ENCODE data around the gene LAMB2. TPM values are rescaled to one million over a fixed set of nuclear protein-coding genes. Genes with fewer than 3 reads are reported as not detected.

LAMB2 gene
- polyA plus RNA-seq, 1 donor (not counting 4 experiments of a cell fraction or from before 2014, with no cell fraction given), result 108 TPM

DNA sequence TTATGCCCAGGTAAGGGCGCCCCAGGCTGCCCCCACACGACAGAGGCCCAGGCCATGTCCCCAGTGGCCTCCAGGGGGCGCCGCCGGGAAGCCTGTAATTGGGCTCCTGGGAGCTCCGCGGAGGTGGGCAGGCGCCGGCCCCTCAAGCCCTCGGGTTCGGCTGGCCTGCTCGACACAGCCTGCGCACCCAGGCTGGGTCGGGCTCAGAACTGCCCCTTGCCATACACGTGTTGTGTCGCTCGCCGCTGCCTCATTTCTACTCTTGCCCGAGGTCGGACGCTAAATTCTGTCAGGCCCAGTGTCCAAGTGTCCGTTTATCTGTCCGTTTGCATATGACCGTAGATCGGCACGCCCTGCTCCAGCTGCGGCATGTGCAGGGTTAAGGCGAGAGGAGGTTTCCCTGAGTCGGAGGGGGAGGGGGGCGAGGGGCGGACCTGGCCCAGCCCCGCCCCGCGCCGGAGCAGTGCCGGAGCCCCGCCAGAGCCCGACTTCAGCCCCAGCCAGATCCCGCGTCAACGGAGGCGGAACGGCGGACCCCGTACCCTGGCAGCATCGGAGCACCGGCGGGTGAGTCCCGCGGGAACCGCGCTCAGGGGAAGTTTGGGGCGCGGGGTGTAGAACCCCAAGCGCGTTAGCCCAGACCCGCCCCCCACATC, 38.4 kb upstream of the LAMB2 start, which contains the start of gene KLHDC8B:
KLHDC8B (plus strand) TSS at position 480 of the 656 bp plus-strand sequence. CDS start 1,172 bp downstream, outside the sequence.
- no peaks in the 10 kb centered on the region for H3K9me1 ChIP-seq (ENCODE audit: control insufficient read depth, extremely low read depth, insufficient read depth, low read length)
- peak within 1 kb of the TSS; percentile 78 for H3K9ac ChIP-seq (ENCODE audit: control insufficient read depth, extremely low read depth, insufficient read depth, low read length)
- H3K4me3 ChIP-seq (ENCODE audit: control insufficient read depth in 2 of 3, extremely low read depth in 1 of 3, insufficient read depth in 2 of 3, low read depth in 1 of 3, low read length in 3 of 3), result peak within 1 kb of the TSS; percentile 79 to 83 (median 82)
- H3K36me3 ChIP-seq (ENCODE audit: control insufficient read depth in 2 of 2, extremely low read depth in 1 of 2, insufficient read depth in 2 of 2, low read length in 2 of 2), result peaks cover 0 to 6% of the 10 kb centered on the region in 2 experiments
- FAIRE-seq (peak; percentile 75), DNase-seq (ENCODE audit: low read depth, low spot score) (no peak)
- no peak for TF ChIP-seq EZH2 (IDR thresholded peaks at IDR 0.05; ENCODE audit: low read length)
- TF ChIP-seq, protein P1, sequence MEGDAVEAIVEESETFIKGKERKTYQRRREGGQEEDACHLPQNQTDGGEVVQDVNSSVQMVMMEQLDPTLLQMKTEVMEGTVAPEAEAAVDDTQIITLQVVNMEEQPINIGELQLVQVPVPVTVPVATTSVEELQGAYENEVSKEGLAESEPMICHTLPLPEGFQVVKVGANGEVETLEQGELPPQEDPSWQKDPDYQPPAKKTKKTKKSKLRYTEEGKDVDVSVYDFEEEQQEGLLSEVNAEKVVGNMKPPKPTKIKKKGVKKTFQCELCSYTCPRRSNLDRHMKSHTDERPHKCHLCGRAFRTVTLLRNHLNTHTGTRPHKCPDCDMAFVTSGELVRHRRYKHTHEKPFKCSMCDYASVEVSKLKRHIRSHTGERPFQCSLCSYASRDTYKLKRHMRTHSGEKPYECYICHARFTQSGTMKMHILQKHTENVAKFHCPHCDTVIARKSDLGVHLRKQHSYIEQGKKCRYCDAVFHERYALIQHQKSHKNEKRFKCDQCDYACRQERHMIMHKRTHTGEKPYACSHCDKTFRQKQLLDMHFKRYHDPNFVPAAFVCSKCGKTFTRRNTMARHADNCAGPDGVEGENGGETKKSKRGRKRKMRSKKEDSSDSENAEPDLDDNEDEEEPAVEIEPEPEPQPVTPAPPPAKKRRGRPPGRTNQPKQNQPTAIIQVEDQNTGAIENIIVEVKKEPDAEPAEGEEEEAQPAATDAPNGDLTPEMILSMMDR (optimal IDR thresholded peaks at IDR 0.05 in 1 of 3, IDR thresholded peaks at IDR 0.05 in 1 of 3, conservative IDR thresholded peaks at IDR 0.05 in 1 of 3; ENCODE audit: extremely low read depth in 1 of 3, insufficient read depth in 2 of 3, low read length in 3 of 3), result peak; percentile 79 to 99 (median 87)
- no peaks in the 10 kb centered on the region for H3K27me3 ChIP-seq (ENCODE audit: control insufficient read depth, extremely low read depth, insufficient read depth, low read length)
- H4K20me1 ChIP-seq (ENCODE audit: control insufficient read depth, extremely low read depth, insufficient read depth, low read length), result no peaks in the 10 kb centered on the region
- peak within 1 kb of the TSS; percentile 97 for H3K4me2 ChIP-seq (ENCODE audit: control insufficient read depth, extremely low read depth, insufficient read depth, low read depth, low read length)
- dilution Hi-C loops (cut with MboI; ENCODE audit: extremely low pct_ligation_motif_present, low sequenced_read_pairs), result no loop called here
- H3K27ac ChIP-seq (ENCODE audit: control insufficient read depth, insufficient read depth, low read length), result peak within 1 kb of the TSS; percentile 26
- peak within 1 kb of the TSS; percentile 99 for H2AFZ ChIP-seq (ENCODE audit: control insufficient read depth, low read length)
- no peaks in the 10 kb centered on the region for H3K79me2 ChIP-seq (ENCODE audit: control insufficient read depth, insufficient read depth, low read length)
- no peaks in the 10 kb centered on the region for H3K9me3 ChIP-seq (ENCODE audit: control insufficient read depth, low read depth, low read length)
- H3K4me1 ChIP-seq (ENCODE audit: control insufficient read depth, extremely low read depth, insufficient read depth, low read length), result peaks cover 16% of the 10 kb centered on the region

DNA sequence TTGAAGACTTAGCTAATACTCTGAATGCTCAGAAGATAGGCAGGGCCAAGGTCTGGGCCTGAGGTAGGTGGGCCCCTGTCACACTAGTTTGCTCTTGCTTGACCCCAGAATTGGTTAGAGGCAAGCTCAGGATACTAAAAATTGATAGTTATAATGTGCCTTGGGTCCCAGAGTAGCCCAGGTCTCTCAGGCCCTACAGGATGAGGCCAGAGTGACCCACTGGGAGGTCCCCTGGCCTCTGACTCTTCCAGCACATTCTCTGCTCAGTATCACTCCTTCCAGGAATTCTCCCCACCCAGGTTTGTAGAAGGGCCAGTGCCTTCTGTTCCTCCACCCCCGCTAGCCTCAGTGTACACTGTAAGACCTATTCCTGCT, 37.9 kb upstream of the LAMB2 start:
- Histone ChIP-seq H2AFZ (ENCODE audit: control insufficient read depth, low read length) (peak overlapping the region; percentile 99), H3K36me3 (ENCODE audit: control insufficient read depth in 2 of 2, extremely low read depth in 1 of 2, insufficient read depth in 2 of 2, low read length in 2 of 2) (peaks cover 0 to 4% of the 10 kb centered on the region in 2 experiments), H3K9me1 (ENCODE audit: control insufficient read depth, extremely low read depth, insufficient read depth, low read length) (no peaks in the 10 kb centered on the region), H3K4me3 (ENCODE audit: control insufficient read depth in 2 of 3, extremely low read depth in 1 of 3, insufficient read depth in 2 of 3, low read depth in 1 of 3, low read length in 3 of 3) (peak overlapping the region; percentile 79 to 83 (median 82)), H3K9me3 (ENCODE audit: control insufficient read depth, low read depth, low read length) (no peaks in the 10 kb centered on the region), H3K79me2 (ENCODE audit: control insufficient read depth, insufficient read depth, low read length) (peaks cover 2% of the 10 kb centered on the region), H3K27me3 (ENCODE audit: control insufficient read depth, extremely low read depth, insufficient read depth, low read length) (no peaks in the 10 kb centered on the region), H3K27ac (ENCODE audit: control insufficient read depth, insufficient read depth, low read length) (no peak overlapping the region), H3K4me2 (ENCODE audit: control insufficient read depth, extremely low read depth, insufficient read depth, low read depth, low read length) (peak overlapping the region; percentile 97), H4K20me1 (ENCODE audit: control insufficient read depth, extremely low read depth, insufficient read depth, low read length) (no peaks in the 10 kb centered on the region), H3K4me1 (ENCODE audit: control insufficient read depth, extremely low read depth, insufficient read depth, low read length) (peaks cover 16% of the 10 kb centered on the region), H3K9ac (ENCODE audit: control insufficient read depth, extremely low read depth, insufficient read depth, low read length) (peak overlapping the region; percentile 78)
- TF ChIP-seq, protein P1 (optimal IDR thresholded peaks at IDR 0.05 in 1 of 3, IDR thresholded peaks at IDR 0.05 in 1 of 3, conservative IDR thresholded peaks at IDR 0.05 in 1 of 3; ENCODE audit: extremely low read depth in 1 of 3, insufficient read depth in 2 of 3, low read length in 3 of 3), result no peak
- no peak for TF ChIP-seq EZH2 (IDR thresholded peaks at IDR 0.05; ENCODE audit: low read length)
- DNase-seq (ENCODE audit: low read depth, low spot score) (no peak), FAIRE-seq (no peak)
- dilution Hi-C loops (cut with MboI; ENCODE audit: extremely low pct_ligation_motif_present, low sequenced_read_pairs), result no loop called here

All from keratinocyte (primary cell).